HCT116 (cell line): ENCODE measurements around the gene ASCC1. TPM values are rescaled to one million over a fixed set of nuclear protein-coding genes. Genes with fewer than 3 reads are reported as not detected.

Experiments used
- ATAC-seq: fragments of 200-7000 bp; cut with Tn5 transposase; 2 replicates; pipeline ENCODE4 v1.9.1; 2020; ENCODE audit warnings: mild to moderate bottlenecking, moderate library complexity
- BruUV-seq: library from RNA; stranded (reverse); fragments of 400-500 nt; replicated peaks from 2 replicates; lab custom pipeline; 2021; lab: Mats Ljungman, UMichigan
- CTCF ChIA-PET: fragments of 300-600 bp; sonication (Branson Sonifier 250); formaldehyde crosslinking; loops from one replicate; lab custom pipeline; 2021; ENCODE audit warnings: antibody characterized with exemption; lab: Charles Lee
- POLR2A ChIA-PET: fragments of 300-600, 350-600 bp; sonication (Branson Sonifier 250); formaldehyde crosslinking; loops from one replicate; lab custom pipeline; 2021; ENCODE audit warnings: antibody characterized with exemption; lab: Charles Lee
- RAD21 ChIA-PET, 2 experiments: fragments of 300-600 bp; sonication (Branson Sonifier 250); formaldehyde crosslinking; loops; one replicate each; lab custom pipeline; 2023; ENCODE audit warnings: low total read pairs in 2 of 2; ENCODE audit not compliant: uncharacterized antibody in 2 of 2, unreplicated experiment in 2 of 2, low non-redundant PET in 1 of 2; lab: Charles Lee
- DNase-seq: peaks from one replicate; pipeline ENCODE4 v3.0.0-alpha.2; 2010; ENCODE audit warnings: low read depth, low spot score
- H2AFZ ChIP-seq: fragments of 200-600 bp; shearing (Covaris generic), sonication (generic); 2 replicates; pipeline ENCODE4 v1.6.1; 2017; ENCODE audit warnings: low read depth, mixed run types, mixed read lengths, antibody characterized with exemption, low read length; ENCODE audit not compliant: poor library complexity, severe bottlenecking
- H3K27ac ChIP-seq: 2 replicates; pipeline ENCODE4 v1.5.1; 2012; ENCODE audit warnings: low read depth, low read length
- H3K27me3 ChIP-seq: fragments of 200-600 bp; sonication (generic); 2 replicates; pipeline ENCODE4 v1.6.1; 2016; ENCODE audit warnings: mixed run types, low read length, mixed read lengths; ENCODE audit not compliant: insufficient read depth
- H3K36me3 ChIP-seq, 2 experiments: fragments of 200-500 bp in 1 of 2; fragments of 200-600 bp in 1 of 2; sonication (Bioruptor generic) in 1 of 2; sonication (generic) in 1 of 2; 2 replicates each; pipeline versions ENCODE4 v1.5.1 to v1.6.1; 2014 to 2016; ENCODE audit warnings: low read length in 2 of 2, inconsistent platforms in 1 of 2, mixed read lengths in 1 of 2, mixed run types in 1 of 2; ENCODE audit not compliant: insufficient read depth in 2 of 2, control insufficient read depth in 1 of 2
- H3K4me1 ChIP-seq, 2 experiments: fragments of 200-600 bp in 1 of 2; sonication (generic) in 1 of 2; 2 replicates each; pipeline versions ENCODE4 v1.5.1 to v1.6.1; 2012 to 2017; ENCODE audit warnings: low read length in 2 of 2, inconsistent platforms in 1 of 2, mild to moderate bottlenecking in 1 of 2, mixed read lengths in 1 of 2, mixed run types in 1 of 2, moderate library complexity in 1 of 2; ENCODE audit not compliant: insufficient read depth in 2 of 2, control insufficient read depth in 1 of 2
- H3K4me2 ChIP-seq: fragments of 200-600 bp; sonication (generic); 2 replicates; pipeline ENCODE4 v1.6.1; 2017; ENCODE audit warnings: mixed run types, low read length, mixed read lengths
- H3K4me3 ChIP-seq, 2 experiments: fragments of 200-600 bp in 1 of 2; sonication (generic) in 1 of 2; replicated peaks in 1 of 2; 2 replicates each; pipeline ENCODE4 v1.5.1; 2011 to 2016; ENCODE audit warnings: low read length in 2 of 2, control low read depth in 1 of 2, low read depth in 1 of 2, mild to moderate bottlenecking in 1 of 2, mixed read lengths in 1 of 2, mixed run types in 1 of 2
- H3K79me2 ChIP-seq: fragments of 200-600 bp; sonication (generic); 2 replicates; pipeline ENCODE4 v1.6.1; 2017; ENCODE audit warnings: mild to moderate bottlenecking, mixed run types, low read length, moderate library complexity, mixed read lengths; ENCODE audit not compliant: insufficient read depth
- H3K9ac ChIP-seq: fragments of 200-600 bp; sonication (generic); 2 replicates; pipeline ENCODE4 v1.6.1; 2016; ENCODE audit warnings: low read length, mixed read lengths
- H3K9me2 ChIP-seq: fragments of 200-600 bp; sonication (generic), shearing (Covaris generic); 2 replicates; pipeline ENCODE4 v1.6.1; 2017; ENCODE audit warnings: mixed run types, mild to moderate bottlenecking, moderate library complexity; ENCODE audit not compliant: insufficient read depth
- H3K9me3 ChIP-seq, 2 experiments: fragments of 200-500 bp in 1 of 2; fragments of 200-600 bp in 1 of 2; sonication (Bioruptor generic) in 1 of 2; sonication (generic) in 1 of 2; 2 replicates each; pipeline ENCODE4 v1.6.1; 2014 to 2017; ENCODE audit warnings: low read length in 2 of 2, mixed read lengths in 2 of 2, inconsistent platforms in 1 of 2, low read depth in 1 of 2, mild to moderate bottlenecking in 1 of 2, mixed run types in 1 of 2, moderate library complexity in 1 of 2; ENCODE audit not compliant: control insufficient read depth in 1 of 2, insufficient read depth in 1 of 2
- H4K20me1 ChIP-seq: fragments of 200-600 bp; sonication (generic), shearing (Covaris generic); 2 replicates; pipeline ENCODE4 v1.6.1; 2017; ENCODE audit warnings: mixed run types, mild to moderate bottlenecking, moderate library complexity; ENCODE audit not compliant: insufficient read depth
- ATF3 ChIP-seq: IDR thresholded peaks from 2 replicates; pipeline ENCODE4 v1.6.1; 2012
- CBX3 ChIP-seq: IDR thresholded peaks from 2 replicates; pipeline ENCODE4 v1.6.1; 2012; ENCODE audit warnings: low read depth
- EGR1 ChIP-seq: IDR thresholded peaks from 2 replicates; pipeline ENCODE4 v1.6.1; 2012; ENCODE audit warnings: low read depth
- ELF1 ChIP-seq: IDR thresholded peaks from 2 replicates; pipeline ENCODE4 v1.6.1; 2012; ENCODE audit warnings: low read depth, borderline replicate concordance
- EZH2 ChIP-seq: fragments of 200-600 bp; sonication (generic); IDR thresholded peaks from 2 replicates; pipeline ENCODE4 v1.6.1; 2017; ENCODE audit warnings: antibody characterized with exemption, mixed run types
- FOSL1 ChIP-seq: IDR thresholded peaks from 2 replicates; pipeline ENCODE4 v1.6.1; 2012; ENCODE audit warnings: low read depth
- JUND ChIP-seq: IDR thresholded peaks from 2 replicates; pipeline ENCODE4 v1.6.1; 2012
- POLR2A ChIP-seq: IDR thresholded peaks from 2 replicates; pipeline ENCODE4 v1.7.0; 2011; ENCODE audit warnings: borderline replicate concordance; ENCODE audit not compliant: insufficient read depth, insufficient read length; ENCODE audit errors: extremely low read depth
- POLR2AphosphoS5 ChIP-seq: IDR thresholded peaks from 2 replicates; pipeline ENCODE4 v1.6.1; 2011; ENCODE audit warnings: mild to moderate bottlenecking, low read depth, low read length, moderate library complexity
- RAD21 ChIP-seq: IDR thresholded peaks from 2 replicates; pipeline ENCODE4 v1.6.1; 2012; ENCODE audit warnings: low read depth, mild to moderate bottlenecking
- SRF ChIP-seq: IDR thresholded peaks from 2 replicates; pipeline ENCODE4 v1.6.1; 2012; ENCODE audit warnings: low read depth
- ZFX ChIP-seq: fragments of 450-650 bp; IDR thresholded peaks from 2 replicates; pipeline ENCODE4 v1.6.1; 2017
- ZNF274 ChIP-seq: fragments of 200-500 bp; sonication (Bioruptor generic); IDR thresholded peaks from 2 replicates; pipeline ENCODE4 v1.6.1; 2014; ENCODE audit warnings: mild to moderate bottlenecking, low read depth, low read length, inconsistent platforms
- intact Hi-C: fragments of 100-400 bp; cut with micrococcal nuclease; formaldehyde crosslinking; loops from 2 replicates; pipeline ENCODE4 v1.10.0; 2022
- total RNA-seq: library from RNA; stranded (reverse); gene quantifications from one replicate; pipeline ENCODE4 v1.2.1, GENCODE V29; 2021; ENCODE audit not compliant: unreplicated experiment

The ASCC1 gene
- total RNA-seq, 1 experiment from 2014 or later, result 34.5 TPM

- no peak overlapping the region for H3K4me3 ChIP-seq
- CTCF ChIA-PET, result no interaction called here
- H3K27ac ChIP-seq, result no peak overlapping the region
- no peak overlapping the region for H3K9ac ChIP-seq
- TF ChIP-seq POLR2A (no peak), ELF1 (no peak), ZNF274 (no peak), POLR2AphosphoS5 (no peak), RAD21 (no peak), SRF (no peak), FOSL1 (no peak), JUND (no peak), ATF3 (no peak), CBX3 (no peak), EGR1 (no peak), ZFX (no peak), EZH2 (no peak)
- H4K20me1 ChIP-seq, result no peaks in the 10 kb centered on the region
- no peaks in the 10 kb centered on the region for H3K36me3 ChIP-seq
- no peaks in the 10 kb centered on the region for H3K9me3 ChIP-seq
- intact Hi-C loops, result no loop called here
- no TSS peak for BruUV-seq
- H3K4me1 ChIP-seq, result peaks cover 0 to 12% of the 10 kb centered on the region in 2 experiments; a peak in 2 of 4 replicates
- no peaks in the 10 kb centered on the region for H3K27me3 ChIP-seq
- POLR2A ChIA-PET, result no interaction called here
- H3K9me2 ChIP-seq, result no peaks in the 10 kb centered on the region
- no peaks in the 10 kb centered on the region for H3K79me2 ChIP-seq
- RAD21 ChIA-PET, result no interaction called here
- no peak for DNase-seq
- H2AFZ ChIP-seq, result no peak overlapping the region
- no peak overlapping the region for H3K4me2 ChIP-seq
- no peak for ATAC-seq
Measured at GRCh38 chr10:72087392-72087968, 128.6 kb downstream of the ASCC1 start.
